PC-3 (cell line): ENCODE data around the gene PTHLH. TPM values are rescaled to one million over a fixed set of nuclear protein-coding genes. Genes with fewer than 3 reads are reported as not detected.

Experiments
- ATAC-seq: fragments of 200-7000 bp; cut with Tn5 transposase; 2 replicates; pipeline ENCODE4 v1.9.1; 2020; ENCODE audit warnings: mild to moderate bottlenecking, moderate library complexity
- BruUV-seq: library from RNA; stranded (reverse); fragments of 400-500 nt; replicated peaks from 2 replicates; lab custom pipeline; 2021; lab: Mats Ljungman, UMichigan
- CTCF ChIA-PET: fragments of 300-600 bp; sonication (Branson Sonifier 250); formaldehyde crosslinking; loops from one replicate; lab custom pipeline; 2022; ENCODE audit warnings: antibody characterized with exemption; lab: Charles Lee
- POLR2A ChIA-PET: fragments of 300-600 bp; sonication (Branson Sonifier 250); formaldehyde crosslinking; loops from one replicate; lab custom pipeline; 2022; ENCODE audit warnings: antibody characterized with exemption; ENCODE audit not compliant: unreplicated experiment; lab: Charles Lee
- DNase-seq: peaks from one replicate; pipeline ENCODE4 v3.0.0-alpha.2; 2015
- H2AFZ ChIP-seq: fragments of 300-600 bp; sonication (generic); 2 replicates; pipeline ENCODE4 v1.6.0; 2016; ENCODE audit warnings: antibody characterized with exemption, low read length
- H3F3A ChIP-seq: fragments of 300-600 bp; sonication (generic); one replicate; pipeline ENCODE4 v1.6.0; 2017; ENCODE audit warnings: antibody characterized with exemption, low read length, control low read depth, mild to moderate bottlenecking; ENCODE audit not compliant: unreplicated experiment
- H3K27ac ChIP-seq: fragments of 300-600 bp; sonication (generic); 2 replicates; pipeline ENCODE4 v1.5.1; 2016; ENCODE audit warnings: mild to moderate bottlenecking, low read length
- H3K27me3 ChIP-seq: fragments of 300-600 bp; sonication (generic); 2 replicates; pipeline ENCODE4 v1.6.1; 2016; ENCODE audit warnings: low read length, mixed read lengths
- H3K36me3 ChIP-seq: fragments of 300-600 bp; sonication (generic); 2 replicates; pipeline ENCODE4 v1.6.1; 2016; ENCODE audit warnings: low read depth, mixed run types, low read length, mixed read lengths
- H3K4me1 ChIP-seq: fragments of 300-600 bp; sonication (generic); 2 replicates; pipeline ENCODE4 v1.5.1; 2016; ENCODE audit warnings: low read length; ENCODE audit not compliant: insufficient read depth
- H3K4me2 ChIP-seq: fragments of 300-600 bp; sonication (generic); 2 replicates; pipeline ENCODE4 v1.6.0; 2016; ENCODE audit warnings: low read length
- H3K4me3 ChIP-seq: fragments of 300-600 bp; sonication (generic); 2 replicates; pipeline ENCODE4 v1.5.1; 2016; ENCODE audit warnings: mild to moderate bottlenecking, low read length, mixed read lengths
- H3K79me2 ChIP-seq: fragments of 300-600 bp; sonication (generic); 2 replicates; pipeline ENCODE4 v1.6.1; 2017; ENCODE audit warnings: low read length, mixed read lengths
- H3K9ac ChIP-seq: fragments of 300-600 bp; sonication (generic); 2 replicates; pipeline ENCODE4 v1.6.0; 2016; ENCODE audit warnings: mild to moderate bottlenecking, low read length
- H3K9me2 ChIP-seq: fragments of 300-600 bp; sonication (generic); replicated peaks from 2 replicates; pipeline ENCODE4 v1.6.1; 2016; ENCODE audit warnings: mixed run types, low read length, mixed read lengths
- H3K9me3 ChIP-seq: fragments of 300-600 bp; sonication (generic); 2 replicates; pipeline ENCODE4 v1.6.1; 2016; ENCODE audit warnings: low read length, mixed read lengths
- H4K20me1 ChIP-seq: fragments of 300-600 bp; sonication (generic); 2 replicates; pipeline ENCODE4 v1.6.1; 2016; ENCODE audit warnings: low read length, mixed read lengths
- EZH2 ChIP-seq: fragments of 300-600 bp; sonication (generic); IDR thresholded peaks from one replicate; pipeline ENCODE4 v1.6.1; 2017; ENCODE audit warnings: antibody characterized with exemption, mild to moderate bottlenecking, low read length; ENCODE audit not compliant: unreplicated experiment
- EZH2phosphoT487 ChIP-seq: fragments of 300-600 bp; sonication (generic); IDR thresholded peaks from 2 replicates; pipeline ENCODE4 v1.6.1; 2018; ENCODE audit warnings: mild to moderate bottlenecking, antibody characterized with exemption, low read length, borderline replicate concordance
- intact Hi-C: fragments of 100-400 bp; cut with micrococcal nuclease; formaldehyde crosslinking; loops from 2 replicates; pipeline ENCODE4 v1.9.0; 2023
- total RNA-seq: library from RNA; depleted of rRNA; stranded (reverse); fragments of >200 nt; gene quantifications from 2 replicates; pipeline ENCODE4 v1.2.3, GENCODE V29; 2014
- TF ChIP-seq, protein P1 (sequence below): fragments of 300-600 bp; sonication (generic); conservative IDR thresholded peaks from 2 replicates; pipeline ENCODE4 v1.5.1; 2017; ENCODE audit warnings: antibody characterized with exemption, low read depth, mild to moderate bottlenecking, low read length

PTHLH gene
- total RNA-seq, 1 experiment from 2014 or later, result 383 TPM

DNA sequence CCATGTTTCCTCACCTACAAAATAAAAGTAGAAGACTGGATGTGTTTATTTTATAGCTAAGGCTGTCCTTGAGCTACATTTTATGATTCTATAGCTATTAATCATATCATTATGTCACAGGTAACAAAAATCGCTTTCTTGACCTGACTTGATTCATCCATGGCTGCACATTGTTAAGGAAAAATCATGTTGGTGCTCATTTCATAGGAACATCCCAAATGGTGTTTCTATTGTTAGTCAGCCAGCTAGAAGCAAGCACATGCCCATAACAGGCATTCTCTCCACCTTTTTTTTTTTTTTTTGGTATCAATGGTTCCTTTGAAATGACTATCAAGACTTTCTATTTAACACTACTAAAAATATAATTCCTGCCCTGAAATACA, 45.3 kb upstream of the PTHLH start:
- H3K4me1 ChIP-seq, result peaks cover 26% of the 10 kb centered on the region
- TF ChIP-seq, protein P1, sequence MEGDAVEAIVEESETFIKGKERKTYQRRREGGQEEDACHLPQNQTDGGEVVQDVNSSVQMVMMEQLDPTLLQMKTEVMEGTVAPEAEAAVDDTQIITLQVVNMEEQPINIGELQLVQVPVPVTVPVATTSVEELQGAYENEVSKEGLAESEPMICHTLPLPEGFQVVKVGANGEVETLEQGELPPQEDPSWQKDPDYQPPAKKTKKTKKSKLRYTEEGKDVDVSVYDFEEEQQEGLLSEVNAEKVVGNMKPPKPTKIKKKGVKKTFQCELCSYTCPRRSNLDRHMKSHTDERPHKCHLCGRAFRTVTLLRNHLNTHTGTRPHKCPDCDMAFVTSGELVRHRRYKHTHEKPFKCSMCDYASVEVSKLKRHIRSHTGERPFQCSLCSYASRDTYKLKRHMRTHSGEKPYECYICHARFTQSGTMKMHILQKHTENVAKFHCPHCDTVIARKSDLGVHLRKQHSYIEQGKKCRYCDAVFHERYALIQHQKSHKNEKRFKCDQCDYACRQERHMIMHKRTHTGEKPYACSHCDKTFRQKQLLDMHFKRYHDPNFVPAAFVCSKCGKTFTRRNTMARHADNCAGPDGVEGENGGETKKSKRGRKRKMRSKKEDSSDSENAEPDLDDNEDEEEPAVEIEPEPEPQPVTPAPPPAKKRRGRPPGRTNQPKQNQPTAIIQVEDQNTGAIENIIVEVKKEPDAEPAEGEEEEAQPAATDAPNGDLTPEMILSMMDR, result no peak
- TF ChIP-seq EZH2, result no peak
- TF ChIP-seq EZH2phosphoT487, result no peak
- no peak for DNase-seq
- H3K9ac ChIP-seq, result no peak overlapping the region
- no peak overlapping the region for H3K4me3 ChIP-seq
- CTCF ChIA-PET, result no interaction called here
- no peak overlapping the region for H2AFZ ChIP-seq
- peaks cover 7% of the 10 kb centered on the region; the same call in 1 of the 2 replicates for H3K9me2 ChIP-seq
- POLR2A ChIA-PET, result no interaction called here
- H3K79me2 ChIP-seq, result no peaks in the 10 kb centered on the region
- no TSS peak for BruUV-seq
- no peaks in the 10 kb centered on the region for H3K9me3 ChIP-seq
- no peaks in the 10 kb centered on the region for H4K20me1 ChIP-seq
- no peak overlapping the region for H3K27ac ChIP-seq
- no peaks in the 10 kb centered on the region; the same call in 1 of the 2 replicates for H3K36me3 ChIP-seq
- no peaks in the 10 kb centered on the region for H3K27me3 ChIP-seq
- intact Hi-C loops, result no loop called here
- no peak for ATAC-seq
- peaks cover 17% of the 10 kb centered on the region for H3F3A ChIP-seq
- no peak overlapping the region for H3K4me2 ChIP-seq

DNA sequence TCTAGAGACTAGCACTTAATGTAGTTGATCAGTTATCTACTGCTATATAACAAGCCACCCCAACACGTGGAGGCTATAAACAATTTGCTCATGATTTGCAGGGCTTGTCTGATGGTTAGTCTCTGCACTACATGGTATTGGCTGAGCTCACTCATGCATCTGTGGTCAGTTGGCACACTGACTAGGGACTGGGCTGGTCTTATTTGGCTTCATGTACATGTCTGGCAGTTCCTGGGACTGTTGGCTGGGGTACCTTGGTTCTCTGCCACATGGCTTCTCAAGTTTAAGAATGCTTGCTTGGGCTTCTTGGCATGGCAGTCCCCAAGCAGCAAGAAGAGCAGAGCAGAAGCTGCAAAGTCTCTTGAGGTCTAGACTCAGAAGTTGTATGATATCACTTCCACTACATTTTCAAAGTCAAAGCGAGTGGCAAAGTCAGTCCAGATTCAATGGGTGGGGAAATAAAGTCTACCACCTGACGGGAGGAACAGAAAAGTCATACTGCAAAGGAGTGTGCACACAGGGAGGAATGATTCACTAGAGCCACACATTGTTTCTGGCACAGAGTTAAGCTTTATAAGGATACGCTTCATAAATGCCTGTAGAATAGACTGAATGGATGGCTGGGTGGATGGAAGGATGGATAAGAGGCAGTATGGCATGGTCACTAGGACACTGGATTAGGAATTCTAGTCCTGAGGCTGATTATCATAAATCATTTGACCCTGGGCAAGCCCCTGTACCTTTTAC, 44.8 kb upstream of the PTHLH start:
- intact Hi-C loops, result no loop called here
- H3K36me3 ChIP-seq, result no peaks in the 10 kb centered on the region
- ATAC-seq (no peak), DNase-seq (no peak)
- TF ChIP-seq, protein P1, result no peak
- TF ChIP-seq EZH2 (no peak), EZH2phosphoT487 (no peak)
- H3K4me3 ChIP-seq, result no peak overlapping the region
- BruUV-seq, result no TSS peak
- H3K4me2 ChIP-seq, result no peak overlapping the region
- POLR2A ChIA-PET, result no interaction called here
- CTCF ChIA-PET, result no interaction called here
- no peaks in the 10 kb centered on the region for H3K27me3 ChIP-seq
- no peaks in the 10 kb centered on the region for H3K79me2 ChIP-seq
- no peak overlapping the region for H3K27ac ChIP-seq
- H3K9ac ChIP-seq, result no peak overlapping the region
- peaks cover 7% of the 10 kb centered on the region; the same call in 1 of the 2 replicates for H3K9me2 ChIP-seq
- peaks cover 11% of the 10 kb centered on the region for H3F3A ChIP-seq
- H4K20me1 ChIP-seq, result no peaks in the 10 kb centered on the region
- H3K9me3 ChIP-seq, result no peaks in the 10 kb centered on the region
- H3K4me1 ChIP-seq, result peaks cover 21% of the 10 kb centered on the region
- H2AFZ ChIP-seq, result no peak overlapping the region

DNA sequence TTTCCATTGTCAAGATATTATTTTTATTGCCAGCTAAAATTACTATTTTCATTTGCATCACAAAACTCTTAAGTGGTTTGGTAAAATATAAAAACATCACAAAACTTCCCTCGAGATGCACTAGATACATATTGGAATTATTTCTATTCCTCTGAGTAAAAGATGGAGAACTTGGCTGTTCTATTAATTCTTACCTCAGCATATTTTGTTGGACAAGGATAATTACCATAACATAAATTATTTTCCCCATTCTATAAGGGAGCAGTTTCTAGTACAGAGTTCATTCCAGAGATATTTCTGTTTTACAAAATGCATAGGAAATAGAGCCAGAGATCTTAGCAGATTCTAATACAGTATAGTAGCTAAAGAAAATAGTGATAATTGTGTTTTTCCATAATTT, 42.6 kb upstream of the PTHLH start:
- BruUV-seq, result no TSS peak
- POLR2A ChIA-PET, result no interaction called here
- H3K4me1 ChIP-seq, result peaks cover 4% of the 10 kb centered on the region
- TF ChIP-seq EZH2phosphoT487 (no peak), EZH2 (no peak)
- TF ChIP-seq, protein P1, result no peak
- DNase-seq (no peak), ATAC-seq (no peak)
- no peak overlapping the region for H3K4me2 ChIP-seq
- H3K9me3 ChIP-seq, result no peaks in the 10 kb centered on the region
- H3K27ac ChIP-seq, result no peak overlapping the region
- H3K27me3 ChIP-seq, result no peaks in the 10 kb centered on the region
- no peaks in the 10 kb centered on the region for H4K20me1 ChIP-seq
- no peaks in the 10 kb centered on the region for H3F3A ChIP-seq
- no peak overlapping the region for H3K4me3 ChIP-seq
- intact Hi-C loops, result loop anchor here (2.0 kb wide), 1 partner anchor 16 kb away; no protein-coding TSS in a partner anchor
- H2AFZ ChIP-seq, result no peak overlapping the region
- H3K9me2 ChIP-seq, result peaks cover 7% of the 10 kb centered on the region; the same call in 1 of the 2 replicates
- CTCF ChIA-PET, result no interaction called here
- no peak overlapping the region for H3K9ac ChIP-seq
- H3K79me2 ChIP-seq, result no peaks in the 10 kb centered on the region
- H3K36me3 ChIP-seq, result no peaks in the 10 kb centered on the region
